Activated T-helper 1 cell treated with Interleukin-2 at 50 U/mL for 16 hours (primary cell): ENCODE data around the gene PNPO.
"Not testable (repeated sequence)": the region's sequence is repeated elsewhere in the genome, so short reads cannot be mapped to it uniquely, and the experiment has no call there.

Experiments
- DNase-seq: peaks from one replicate; pipeline ENCODE4 v3.0.0-alpha.2; 2020; ENCODE audit warnings: low read depth

PNPO gene

GRCh38 chr17:47975189-47975822, 33.9 kb downstream of the PNPO start:
- no peak for DNase-seq

GRCh38 chr17:47975823-47976205, 34.4 kb downstream of the PNPO start:
- DNase-seq: no peak

GRCh38 chr17:47978324-47978723, 37.0 kb downstream of the PNPO start:
- DNase-seq: no peak

GRCh38 chr17:47980541-47980940, 39.2 kb downstream of the PNPO start:
- no peak for DNase-seq

GRCh38 chr17:47981462-47981861, 40.1 kb downstream of the PNPO start:
- DNase-seq: no peak

- DNase-seq: no peak
These were observed 40.8 kb downstream of the PNPO start for GRCh38 chr17:47982091-47982617.

GRCh38 chr17:47982645-47983390, 41.4 kb downstream of the PNPO start:
- no peak for DNase-seq

GRCh38 chr17:47983492-47984223, 42.3 kb downstream of the PNPO start:
- no peak for DNase-seq

- DNase-seq: no peak
These were observed 45.1 kb downstream of the PNPO start for GRCh38 chr17:47986520-47986919.

GRCh38 chr17:47987240-47987835, 46.0 kb downstream of the PNPO start:
- DNase-seq: no peak

- DNase-seq: not testable (repeated sequence)
These were observed 47.1 kb downstream of the PNPO start for GRCh38 chr17:47988445-47988844.

GRCh38 chr17:47989159-47989558, 47.8 kb downstream of the PNPO start:
- DNase-seq: no peak

GRCh38 chr17:47989700-47990099, 48.3 kb downstream of the PNPO start:
- DNase-seq: no peak

- DNase-seq: no peak
These were observed 49.8 kb downstream of the PNPO start for GRCh38 chr17:47990962-47991731.

- DNase-seq: no peak
These were observed 50.8 kb downstream of the PNPO start for GRCh38 chr17:47992216-47992615.

GRCh38 chr17:47993031-47993564, 51.7 kb downstream of the PNPO start:
- DNase-seq: no peak

GRCh38 chr17:47993964-47994363, 52.6 kb downstream of the PNPO start:
- no peak for DNase-seq

GRCh38 chr17:47994724-47995123, 53.4 kb downstream of the PNPO start:
- DNase-seq: no peak

- no peak for DNase-seq
These were observed 54.0 kb downstream of the PNPO start for GRCh38 chr17:47995241-47995935.

- no peak for DNase-seq
These were observed 54.8 kb downstream of the PNPO start for GRCh38 chr17:47996201-47996600.

GRCh38 chr17:47997586-47997985, 56.2 kb downstream of the PNPO start:
- no peak for DNase-seq
